Fibroblast of lung (primary cell): ENCODE measurements around the gene NUPR1. TPM values are rescaled to one million over a fixed set of nuclear protein-coding genes. Genes with fewer than 3 reads are reported as not detected.

Experiments
- DNase-seq, 2 donors: peaks; one replicate each; pipeline versions ENCODE4 v3.0.0 to v3.0.0-alpha.2; 2010; ENCODE audit warnings: low read depth in 2 of 2
- H2AFZ ChIP-seq: 2 replicates; pipeline ENCODE4 v1.5.1; 2012; ENCODE audit warnings: low read length, control low read depth, inconsistent platforms
- H3K27ac ChIP-seq: 2 replicates; pipeline ENCODE4 v1.5.1; 2011; ENCODE audit warnings: low read length, control low read depth; ENCODE audit not compliant: insufficient read depth
- H3K27me3 ChIP-seq: 2 replicates; pipeline ENCODE4 v1.5.1; 2011; ENCODE audit warnings: mild to moderate bottlenecking, low read length; ENCODE audit not compliant: control insufficient read depth, insufficient read depth
- H3K36me3 ChIP-seq: 2 replicates; pipeline ENCODE4 v1.5.1; 2011; ENCODE audit warnings: low read length; ENCODE audit not compliant: control insufficient read depth, insufficient read depth
- H3K4me1 ChIP-seq: 2 replicates; pipeline ENCODE4 v1.5.1; 2011; ENCODE audit warnings: low read length; ENCODE audit not compliant: control insufficient read depth, insufficient read depth; ENCODE audit errors: extremely low read depth
- H3K4me2 ChIP-seq: 2 replicates; pipeline ENCODE4 v1.5.1; 2011; ENCODE audit warnings: low read length, control low read depth; ENCODE audit not compliant: insufficient read depth; ENCODE audit errors: extremely low read depth
- H3K4me3 ChIP-seq, 4 experiments: fragments of 200-600 bp in 1 of 4; sonication (generic) in 1 of 4; replicated peaks in 1 of 4; 2 replicates each; pipeline ENCODE4 v1.5.1; 2011 to 2016; ENCODE audit warnings: low read length in 4 of 4, low read depth in 3 of 4, mild to moderate bottlenecking in 3 of 4, control low read depth in 2 of 4, inconsistent platforms in 1 of 4, mixed read lengths in 1 of 4; ENCODE audit not compliant: insufficient read depth in 1 of 4; ENCODE audit errors: control extremely low read depth in 1 of 4
- H3K79me2 ChIP-seq: 2 replicates; pipeline ENCODE4 v1.5.1; 2012; ENCODE audit warnings: mild to moderate bottlenecking, low read length, inconsistent platforms; ENCODE audit not compliant: control insufficient read depth, insufficient read depth
- H3K9ac ChIP-seq: 2 replicates; pipeline ENCODE4 v1.5.1; 2011; ENCODE audit warnings: mild to moderate bottlenecking, low read length, control low read depth; ENCODE audit not compliant: insufficient read depth
- H3K9me3 ChIP-seq: 2 replicates; pipeline ENCODE4 v1.5.1; 2012; ENCODE audit warnings: low read depth, low read length; ENCODE audit not compliant: control insufficient read depth, insufficient read depth
- H4K20me1 ChIP-seq: 2 replicates; pipeline ENCODE4 v1.5.1; 2011; ENCODE audit warnings: low read length; ENCODE audit not compliant: control insufficient read depth, insufficient read depth; ENCODE audit errors: extremely low read depth
- CTCF ChIP-seq, 2 donors: IDR thresholded peaks in 1 of 2; conservative IDR thresholded peaks in 1 of 2; 1 replicate in 1 of 2; 2 replicates in 1 of 2; pipeline ENCODE4 v1.5.1; 2011 to 2012; ENCODE audit warnings: low read length in 2 of 2, control low read depth in 1 of 2, inconsistent platforms in 1 of 2, low read depth in 1 of 2, mild to moderate bottlenecking in 1 of 2
- EZH2 ChIP-seq: IDR thresholded peaks from 2 replicates; pipeline ENCODE4 v1.5.1; 2012; ENCODE audit warnings: low read length, control low read depth, mild to moderate bottlenecking; ENCODE audit errors: missing control alignments
- polyA plus RNA-seq, 2 donors: library from polyadenylated mRNA; depleted of rRNA in 1 of 2; stranded (reverse) in 1 of 2; unstranded in 1 of 2; fragments of >200 nt; gene quantifications; 2 replicates each; pipeline ENCODE4 v1.2.1, GENCODE V29; 2011 to 2012; ENCODE audit warnings: missing spikeins in 1 of 2
- total RNA-seq: library from RNA; depleted of rRNA; stranded (reverse); fragments of >200 nt; gene quantifications from 2 replicates; pipeline ENCODE4 v1.2.1, GENCODE V29; 2014

NUPR1 gene
- total and polyA plus RNA-seq, 2 donors (not counting 1 experiment from before 2014, with no cell fraction given), result 38.0 to 87.0 TPM

- H3K4me3 ChIP-seq, result no peak overlapping the region
- H3K9me3 ChIP-seq, result no peaks in the 10 kb centered on the region
- TF ChIP-seq CTCF (conservative IDR thresholded peaks at IDR 0.05 in 1 of 2, IDR thresholded peaks at IDR 0.05 in 1 of 2; ENCODE audit: low read depth in 1 of 2, low read length in 2 of 2), result no peak
- TF ChIP-seq EZH2, result no peak
These were observed 46.9 kb upstream of the NUPR1 start for GRCh38 chr16:28585674-28586073.

GRCh38 chr16:28580726-28581315 lies 42.0 kb upstream of the NUPR1 start:
- H3K9me3 ChIP-seq, result no peaks in the 10 kb centered on the region
- no peak for DNase-seq

More at GRCh38 chr16:28585674-28586073, 46.9 kb upstream of the NUPR1 start:
- Histone ChIP-seq H3K4me2 (no peak overlapping the region), H4K20me1 (no peaks in the 10 kb centered on the region), H3K36me3 (no peaks in the 10 kb centered on the region), H3K9ac (no peak overlapping the region), H2AFZ (no peak overlapping the region), H3K4me1 (no peaks in the 10 kb centered on the region), H3K27me3 (no peaks in the 10 kb centered on the region), H3K79me2 (no peaks in the 10 kb centered on the region), H3K27ac (no peak overlapping the region)
- no peak for DNase-seq

More at GRCh38 chr16:28580726-28581315, 42.0 kb upstream of the NUPR1 start:
- H3K27ac ChIP-seq, result no peak overlapping the region
- TF ChIP-seq CTCF (conservative IDR thresholded peaks at IDR 0.05 in 1 of 2, IDR thresholded peaks at IDR 0.05 in 1 of 2; ENCODE audit: low read depth in 1 of 2, low read length in 2 of 2) (no peak), EZH2 (no peak)
- no peaks in the 10 kb centered on the region for H3K79me2 ChIP-seq
- H4K20me1 ChIP-seq, result no peaks in the 10 kb centered on the region
- no peaks in the 10 kb centered on the region for H3K27me3 ChIP-seq
- H3K4me1 ChIP-seq, result no peaks in the 10 kb centered on the region
- no peak overlapping the region for H3K4me3 ChIP-seq
- H3K9ac ChIP-seq, result no peak overlapping the region
- H3K4me2 ChIP-seq, result no peak overlapping the region
- H2AFZ ChIP-seq, result no peak overlapping the region
- no peaks in the 10 kb centered on the region for H3K36me3 ChIP-seq
